HuH-7 (cell line): Measurements from ENCODE around the gene SPATA32.

ENCODE experiments used
- DNase-seq: peaks from one replicate; pipeline ENCODE4 v3.0.0; 2011; ENCODE audit warnings: low spot score

The SPATA32 gene

GRCh38 chr17:45228763-45229539 lies 32.9 kb downstream of the SPATA32 start:
- no peak for DNase-seq

DNA sequence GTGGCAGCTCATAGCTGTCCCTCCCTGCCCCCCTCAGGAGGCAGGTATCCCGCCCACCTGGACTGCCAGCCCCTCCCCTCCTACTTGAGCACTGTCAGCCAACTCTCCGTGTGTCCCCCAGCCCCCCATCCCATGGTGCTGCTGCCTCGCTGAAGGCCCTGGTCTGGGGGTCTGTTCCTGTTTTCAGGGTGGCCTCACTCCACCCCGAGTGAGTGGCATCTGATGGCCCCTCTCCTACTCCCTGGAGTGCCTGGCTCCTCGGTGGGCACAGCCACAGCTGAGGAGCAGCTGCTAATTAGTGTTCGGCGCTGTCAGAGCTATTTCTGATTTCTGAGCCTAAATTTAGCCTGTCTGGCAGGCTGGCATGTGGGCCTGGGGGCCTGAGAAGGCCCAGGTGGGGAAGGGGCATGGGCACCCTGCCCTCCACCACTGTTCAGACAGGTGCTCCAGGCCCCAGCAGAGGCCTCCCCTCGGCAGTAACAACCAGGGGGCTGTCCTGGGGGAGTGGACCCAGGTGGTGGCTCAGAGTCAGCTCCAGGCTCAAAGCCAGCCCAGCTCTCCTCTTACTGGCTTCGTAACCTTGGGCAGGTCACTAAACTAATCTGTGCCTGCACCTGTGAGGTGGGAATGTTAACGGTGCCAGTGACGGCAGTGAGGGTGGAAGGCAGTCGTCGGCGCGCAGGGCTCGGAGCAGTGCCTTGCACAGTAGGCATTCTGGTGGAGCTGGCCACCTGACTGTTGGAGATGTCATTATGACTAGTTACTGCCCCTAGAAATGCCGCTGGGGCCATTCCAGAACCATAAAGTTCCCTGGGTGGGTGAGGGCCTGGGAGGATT lies 33.8 kb downstream of the SPATA32 start:
- no peak for DNase-seq

GRCh38 chr17:45227101-45227925 lies 34.6 kb downstream of the SPATA32 start:
- no peak for DNase-seq

GRCh38 chr17:45226576-45226975 lies 35.3 kb downstream of the SPATA32 start:
- DNase-seq: no peak

DNA sequence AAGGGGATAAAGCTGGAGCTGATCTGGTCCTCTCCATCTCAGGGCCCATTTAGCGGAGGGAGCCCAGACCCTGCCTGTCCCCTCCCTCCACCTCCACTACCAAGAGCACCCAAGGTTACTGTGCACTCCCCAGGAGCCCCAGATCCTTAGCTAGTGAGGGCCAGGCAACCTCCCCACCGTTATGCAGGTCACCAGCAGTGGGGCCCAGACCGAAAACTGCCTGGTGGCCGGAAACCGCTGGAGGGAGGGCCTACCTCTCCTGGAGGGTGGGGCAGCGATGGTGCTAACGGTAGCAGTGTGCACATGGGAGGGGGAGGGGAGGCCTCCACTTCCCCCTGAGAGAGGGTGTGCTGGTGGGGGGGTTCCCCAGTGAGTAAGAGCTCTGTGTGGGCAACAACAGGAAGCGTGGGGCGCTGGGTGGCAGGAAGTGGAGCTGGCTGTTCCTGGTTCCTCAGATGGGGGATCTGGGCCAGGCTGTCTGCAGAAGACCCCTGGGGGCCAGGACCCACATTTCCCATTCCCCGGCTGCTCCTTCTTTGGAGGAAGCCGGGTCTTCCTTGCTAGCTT lies 35.8 kb downstream of the SPATA32 start:
- no peak for DNase-seq

DNA sequence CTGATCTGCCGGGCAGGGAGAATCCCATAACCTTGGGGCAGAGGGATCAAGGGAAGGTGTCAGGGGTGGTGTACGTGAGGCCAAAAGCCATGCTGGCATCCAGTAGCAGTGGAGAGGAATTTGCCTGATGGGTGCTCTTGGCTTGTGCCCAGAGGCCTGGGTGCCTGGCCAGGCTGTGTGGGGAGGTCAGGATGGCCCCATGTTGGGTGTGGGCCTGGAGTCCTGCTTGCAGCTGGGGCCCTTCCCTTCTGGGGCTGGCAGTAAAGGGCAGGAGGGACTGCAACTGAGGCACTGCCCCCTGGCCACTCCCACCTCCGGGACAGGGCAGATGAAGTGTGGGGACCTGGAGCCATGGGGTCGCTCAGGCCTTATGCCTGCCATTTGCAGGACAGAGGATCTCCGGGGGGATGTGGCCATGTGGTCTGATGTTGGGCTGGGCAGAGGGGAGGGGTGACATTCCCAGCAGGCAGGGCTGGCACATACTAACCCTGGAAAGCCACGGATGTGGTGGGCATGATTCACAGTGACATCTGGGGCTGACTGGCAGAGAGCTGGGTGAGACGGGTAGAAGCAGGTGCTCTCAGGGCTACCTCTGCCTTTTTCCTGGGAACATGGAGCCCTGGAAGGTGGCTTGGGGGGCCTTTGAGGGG lies 36.7 kb downstream of the SPATA32 start:
- no peak for DNase-seq

- DNase-seq: no peak
Measured at GRCh38 chr17:45224671-45225050, 37.2 kb downstream of the SPATA32 start.

- no peak for DNase-seq
Measured at GRCh38 chr17:45223539-45224528, 38.1 kb downstream of the SPATA32 start.

DNA sequence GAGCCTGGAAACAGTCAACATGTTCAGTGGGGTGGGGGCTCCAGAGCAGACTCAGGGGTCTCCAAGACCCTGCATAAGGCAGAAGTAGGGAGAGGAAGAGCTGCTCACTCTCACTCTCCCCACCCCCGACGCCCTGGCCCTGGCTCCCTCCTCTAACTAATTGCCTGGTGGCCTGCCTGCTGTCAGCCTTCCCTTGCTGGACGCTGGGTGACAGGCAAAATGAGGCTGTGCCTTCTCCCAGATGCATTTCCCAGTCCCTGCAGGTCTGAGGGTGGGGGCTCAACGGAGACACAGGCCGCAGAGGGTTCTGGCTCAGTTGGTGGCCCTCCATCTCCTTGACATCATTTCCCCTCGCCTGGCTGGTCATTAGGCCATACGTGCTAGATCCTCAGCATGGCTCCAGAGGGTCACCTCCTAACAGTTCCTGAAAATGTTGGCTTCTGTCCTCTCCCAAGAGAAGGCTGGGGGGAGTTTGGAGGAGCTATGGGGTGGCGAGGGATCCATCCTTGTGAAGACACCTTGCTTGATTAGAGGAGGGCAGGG lies 38.8 kb downstream of the SPATA32 start:
- DNase-seq: no peak

DNA sequence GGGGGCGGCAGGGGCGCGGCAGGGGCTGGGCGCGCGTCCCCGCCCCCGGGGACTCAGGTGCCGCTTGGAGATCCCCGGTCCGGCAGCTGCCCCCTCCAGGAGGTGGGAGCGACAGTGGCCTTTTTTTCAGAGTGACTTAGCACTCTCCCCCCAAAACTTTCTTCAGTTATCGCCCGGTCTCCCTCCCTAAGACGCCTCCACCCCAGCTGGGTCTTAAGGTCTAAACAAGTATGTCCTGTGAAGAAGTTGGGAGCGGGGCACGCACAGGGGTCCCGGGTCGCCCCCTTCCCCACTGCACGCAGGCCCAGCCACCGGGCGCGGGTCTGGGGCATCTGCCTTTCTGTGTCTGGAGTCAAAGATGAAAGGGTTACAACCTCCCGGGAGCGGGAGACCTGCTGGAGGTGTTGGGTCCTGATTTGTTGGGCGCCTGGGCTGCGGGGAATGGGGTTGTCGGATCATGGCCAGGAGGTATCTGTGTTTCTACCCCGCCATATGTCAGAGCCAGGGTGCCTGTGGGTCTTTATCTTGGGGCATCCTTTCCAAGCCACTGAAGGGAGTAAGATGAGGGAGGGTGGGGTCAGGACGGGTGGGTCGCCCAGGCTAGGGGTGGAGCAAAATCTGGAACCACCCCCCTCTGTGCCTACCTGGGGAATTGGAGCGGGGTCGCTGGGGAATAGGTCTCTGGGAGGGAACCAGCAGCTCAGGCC lies 39.5 kb downstream of the SPATA32 start:
- no peak for DNase-seq

GRCh38 chr17:45222014-45222288 lies 39.9 kb downstream of the SPATA32 start:
- no peak for DNase-seq

DNA sequence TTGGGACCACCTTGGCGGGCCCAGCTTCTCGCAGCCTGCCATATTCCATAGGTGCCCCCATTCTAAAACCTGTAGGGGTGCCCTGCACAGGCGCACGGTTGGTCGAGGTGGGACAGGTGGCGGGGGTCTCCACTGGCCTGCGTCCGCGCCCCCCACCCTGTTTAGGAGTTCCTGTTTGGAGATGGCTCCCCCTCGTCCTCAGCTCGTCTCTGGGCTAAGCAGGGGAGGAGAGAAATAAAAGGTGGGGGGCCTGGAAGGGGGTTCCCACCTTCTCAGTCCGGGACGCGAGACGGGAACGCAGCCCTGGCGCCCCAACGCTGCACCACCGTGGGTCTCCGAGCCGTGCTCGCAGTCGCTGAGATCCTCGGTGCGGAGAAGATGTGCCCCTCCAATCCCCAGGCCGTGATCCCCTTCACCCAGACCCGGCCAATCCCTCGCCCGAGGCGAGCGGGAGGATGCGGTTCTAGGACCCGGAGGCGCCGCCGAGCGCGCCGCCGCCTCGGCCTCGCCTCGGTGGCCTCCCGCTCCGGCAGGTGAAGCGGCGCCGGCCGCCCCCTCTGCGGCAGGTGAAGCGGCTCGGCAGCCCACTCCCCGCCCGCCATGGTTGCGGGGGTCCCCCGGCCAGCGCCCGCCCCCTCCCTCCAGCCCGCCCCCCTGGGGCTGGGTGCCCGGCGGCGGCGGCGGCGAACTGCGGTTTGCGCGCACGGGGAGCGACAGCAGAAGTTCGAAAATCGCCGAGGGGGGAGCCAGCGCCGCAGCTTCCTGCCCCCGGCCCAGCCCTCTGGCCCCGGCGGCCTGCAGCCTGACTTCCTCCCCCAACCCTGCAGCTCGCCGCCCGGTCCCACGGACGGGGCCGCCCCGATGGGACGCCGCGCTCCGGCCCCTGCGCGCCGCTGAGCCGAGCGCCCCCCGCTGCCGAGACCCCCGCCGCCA lies 40.5 kb downstream of the SPATA32 start, which contains the start of gene FMNL1:
Gene FMNL1, plus strand, starts transcription at position 805 of the 933 bp plus-strand sequence. CDS start 240 bp downstream, outside the sequence.
- no peak for DNase-seq

- DNase-seq: no peak
Measured at GRCh38 chr17:45220079-45220478, 41.8 kb downstream of the SPATA32 start.

DNA sequence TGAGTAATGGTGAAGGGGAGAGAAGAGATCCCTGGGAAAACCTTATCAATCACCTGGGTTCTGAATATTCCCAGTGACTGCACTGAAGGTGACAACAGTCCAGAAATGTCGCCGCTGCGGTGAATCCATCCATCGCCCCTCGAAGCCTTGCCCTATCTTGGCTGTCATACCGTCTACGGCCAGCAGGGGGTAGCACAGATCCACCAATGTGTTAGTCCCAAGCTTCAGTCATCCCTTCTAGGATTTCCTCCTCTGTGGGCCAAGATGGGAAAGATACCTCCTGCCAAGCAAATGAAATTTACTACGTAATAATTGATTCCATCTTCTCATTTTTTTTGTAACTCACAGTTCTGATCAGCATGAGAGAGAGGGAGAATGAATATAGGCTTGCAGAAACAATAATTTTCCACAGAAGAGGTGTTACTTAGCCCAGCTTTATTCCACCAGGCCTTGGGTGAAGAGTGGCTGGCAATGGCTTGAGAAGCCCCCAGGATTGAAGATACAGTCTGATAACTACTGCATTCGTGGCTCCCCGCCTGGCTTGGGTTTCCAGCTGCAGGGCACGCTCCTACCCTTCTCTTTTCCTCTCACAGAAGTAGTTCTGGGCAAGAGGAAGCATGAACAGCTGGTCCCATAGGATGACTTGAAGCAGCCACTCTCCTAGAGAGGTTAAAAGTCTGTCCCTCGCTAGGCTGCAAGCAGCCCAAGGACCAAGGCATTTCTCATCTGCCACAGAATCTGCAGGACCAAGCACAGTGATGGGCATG lies 42.8 kb downstream of the SPATA32 start:
- DNase-seq: peak; percentile 87
